ENCODE results near the gene TNFRSF1A. TPM values are rescaled to one million over a fixed set of nuclear protein-coding genes. Genes with fewer than 3 reads are reported as not detected.

TNFRSF1A gene
- total and polyA plus RNA-seq, 2 of the 13 experiments (the other 11 are each of a cell fraction or from before 2014, with no cell fraction given), result 41.5 to 61.2 TPM

- Histone ChIP-seq H3K9ac (ENCODE audit: insufficient read depth, low read depth, low read length) (no peak overlapping the region), H4K20me1 (ENCODE audit: insufficient read depth, low read length) (no peaks in the 10 kb centered on the region), H3K9me3 (ENCODE audit: low read length) (no peaks in the 10 kb centered on the region), H2AFZ (ENCODE audit: low read length) (no peak overlapping the region), H3K27me3 (ENCODE audit: control insufficient read depth in 1 of 2, insufficient read depth in 2 of 2, low read length in 2 of 2) (no peaks in the 10 kb centered on the region), H3K27ac (ENCODE audit: extremely low read length, insufficient read depth, low read length) (no peak overlapping the region), H3K4me1 (ENCODE audit: insufficient read depth, low read length) (peaks cover 21% of the 10 kb centered on the region), H3K79me2 (ENCODE audit: insufficient read depth, low read length) (peaks cover 9% of the 10 kb centered on the region), H3K36me3 (replicated peaks in 1 of 2; ENCODE audit: control insufficient read depth in 1 of 2, insufficient read depth in 2 of 2, low read length in 2 of 2) (peaks cover 29 to 51% of the 10 kb centered on the region in 2 experiments; a peak in 4 of 5 replicates), H3K4me3 (replicated peaks in 1 of 3; ENCODE audit: insufficient read depth in 1 of 3, low read depth in 2 of 3, low read length in 3 of 3) (no peak overlapping the region), H3K4me2 (ENCODE audit: low read depth, low read length) (no peak overlapping the region)
- intact Hi-C loops (cut with micrococcal nuclease; ENCODE audit: unreplicated experiment) (loop anchor here (10.0 kb wide), 1 partner anchor 135 kb away; no protein-coding TSS in a partner anchor), in situ Hi-C loops (cut with HindIII; ENCODE audit: extremely low pct_ligation_motif_present, low pct_unique_long_range_greater_than_20kb) (no loop called here)
- no TSS peak for BruUV-seq (replicated peaks)
- no peak for DNase-seq (ENCODE audit: low spot score)
- POLR2A ChIA-PET, result interaction anchor here (2.5 kb wide), 1 partner anchor 45 kb away, joined by 5 read pairs; the partner anchor contains the start of gene SCNN1A
- 97% methylated on average over 15 of the region's 15 CpGs for WGBS (ENCODE audit: low lambda C conversion rate)
- CTCF ChIA-PET (ENCODE audit: low intra/inter-chr PET ratio, low total read pairs), result no interaction called here
- no peak for TF ChIP-seq ZSCAN9 (CRISPR knock-in tag; IDR thresholded peaks at IDR 0.05; ENCODE audit: borderline replicate concordance)
- no peak for TF ChIP-seq ZNF709 (CRISPR knock-in tag; IDR thresholded peaks at IDR 0.05)
- peak; percentile 27 for TF ChIP-seq AGO2 (optimal IDR thresholded peaks at IDR 0.05; ENCODE audit: low read depth, low read length)
- TF ChIP-seq RBFOX2 (IDR thresholded peaks at IDR 0.05; ENCODE audit: low read depth, low read length), result peak; percentile 1; the same call in 1 of the 2 replicates
- no peak for TF ChIP-seq ZEB1 (IDR thresholded peaks at IDR 0.05; ENCODE audit: insufficient replicate concordance, low read depth)
- no peak for ATAC-seq
- no peak for FAIRE-seq
Observed at GRCh38 chr12:6329703-6330064, 12.2 kb downstream of the TNFRSF1A start.

GRCh38 chr12:6328945-6329702, 12.8 kb downstream of the TNFRSF1A start:
- ATAC-seq, result no peak
- WGBS (ENCODE audit: low lambda C conversion rate), result 98% methylated on average over 72 of the region's 75 CpGs
- ChIA-PET CTCF (ENCODE audit: low intra/inter-chr PET ratio, low total read pairs) (no interaction called here), POLR2A (interaction anchor here (0.7 to 2.5 kb wide), 3 partner anchors 34 to 55 kb away, joined by 3 to 7 read pairs (median 5); partner anchors contain the start of genes LTBR and SCNN1A)
- Histone ChIP-seq H2AFZ (ENCODE audit: low read length) (no peak overlapping the region), H3K4me2 (ENCODE audit: low read depth, low read length) (no peak overlapping the region), H3K27ac (ENCODE audit: extremely low read length, insufficient read depth, low read length) (no peak overlapping the region), H3K4me1 (ENCODE audit: insufficient read depth, low read length) (peaks cover 19% of the 10 kb centered on the region), H3K79me2 (ENCODE audit: insufficient read depth, low read length) (peaks cover 4% of the 10 kb centered on the region), H3K36me3 (replicated peaks in 1 of 2; ENCODE audit: control insufficient read depth in 1 of 2, insufficient read depth in 2 of 2, low read length in 2 of 2) (peaks cover 27 to 48% of the 10 kb centered on the region in 2 experiments; a peak in 4 of 5 replicates), H3K27me3 (ENCODE audit: control insufficient read depth in 1 of 2, insufficient read depth in 2 of 2, low read length in 2 of 2) (no peaks in the 10 kb centered on the region), H3K9ac (ENCODE audit: insufficient read depth, low read depth, low read length) (no peak overlapping the region), H3K9me3 (ENCODE audit: low read length) (no peaks in the 10 kb centered on the region), H3K4me3 (replicated peaks in 1 of 3; ENCODE audit: insufficient read depth in 1 of 3, low read depth in 2 of 3, low read length in 3 of 3) (no peak overlapping the region), H4K20me1 (ENCODE audit: insufficient read depth, low read length) (no peaks in the 10 kb centered on the region)
- FAIRE-seq, result no peak
- no peak for DNase-seq (ENCODE audit: low spot score)
- intact Hi-C loops (cut with micrococcal nuclease; ENCODE audit: unreplicated experiment) (no loop called here), in situ Hi-C loops (cut with HindIII; ENCODE audit: extremely low pct_ligation_motif_present, low pct_unique_long_range_greater_than_20kb) (no loop called here)
- no TSS peak for BruUV-seq (replicated peaks)
- TF ChIP-seq ZNF577 (CRISPR knock-in tag; IDR thresholded peaks at IDR 0.05; ENCODE audit: borderline replicate concordance, low read depth) (no peak), SMAD9 (CRISPR knock-in tag; IDR thresholded peaks at IDR 0.05) (no peak), ZBTB38 (CRISPR knock-in tag; IDR thresholded peaks at IDR 0.05) (peak; percentile 45; the same call in 1 of the 2 replicates), ZNF639 (CRISPR knock-in tag; conservative IDR thresholded peaks at IDR 0.05) (no peak), REXO4 (CRISPR knock-in tag; IDR thresholded peaks at IDR 0.05; ENCODE audit: borderline replicate concordance) (no peak), TFAP4 (IDR thresholded peaks at IDR 0.05; ENCODE audit: borderline replicate concordance, low read depth) (no peak), FLYWCH1 (CRISPR knock-in tag; IDR thresholded peaks at IDR 0.05) (no peak), HOXD1 (CRISPR knock-in tag; IDR thresholded peaks at IDR 0.05) (no peak), AGO2 (optimal IDR thresholded peaks at IDR 0.05; ENCODE audit: low read depth, low read length) (peak; percentile 88), HOXA3 (CRISPR knock-in tag; IDR thresholded peaks at IDR 0.05) (peak; percentile 39; the same call in 1 of the 2 replicates)
